GM12878 (cell line): ENCODE measurements around the gene TADA2A.

Source experiments
- CHD1 ChIP-seq: IDR thresholded peaks from 2 replicates; pipeline ENCODE4 v1.6.1; 2012; ENCODE audit warnings: low read depth, low read length, improper control_type of control experiment
- CHD2 ChIP-seq: IDR thresholded peaks from 2 replicates; pipeline ENCODE4 v1.6.1; 2011; ENCODE audit warnings: low read depth, low read length, improper control_type of control experiment, borderline replicate concordance
- HDAC2 ChIP-seq: fragments of 200-600 bp; sonication (generic); IDR thresholded peaks from 2 replicates; pipeline ENCODE4 v1.6.1; 2017
- TF ChIP-seq, protein P1 (sequence below): IDR thresholded peaks from 2 replicates; pipeline ENCODE4 v1.6.1; 2012; ENCODE audit warnings: low read depth, low read length, improper control_type of control experiment

DNA sequence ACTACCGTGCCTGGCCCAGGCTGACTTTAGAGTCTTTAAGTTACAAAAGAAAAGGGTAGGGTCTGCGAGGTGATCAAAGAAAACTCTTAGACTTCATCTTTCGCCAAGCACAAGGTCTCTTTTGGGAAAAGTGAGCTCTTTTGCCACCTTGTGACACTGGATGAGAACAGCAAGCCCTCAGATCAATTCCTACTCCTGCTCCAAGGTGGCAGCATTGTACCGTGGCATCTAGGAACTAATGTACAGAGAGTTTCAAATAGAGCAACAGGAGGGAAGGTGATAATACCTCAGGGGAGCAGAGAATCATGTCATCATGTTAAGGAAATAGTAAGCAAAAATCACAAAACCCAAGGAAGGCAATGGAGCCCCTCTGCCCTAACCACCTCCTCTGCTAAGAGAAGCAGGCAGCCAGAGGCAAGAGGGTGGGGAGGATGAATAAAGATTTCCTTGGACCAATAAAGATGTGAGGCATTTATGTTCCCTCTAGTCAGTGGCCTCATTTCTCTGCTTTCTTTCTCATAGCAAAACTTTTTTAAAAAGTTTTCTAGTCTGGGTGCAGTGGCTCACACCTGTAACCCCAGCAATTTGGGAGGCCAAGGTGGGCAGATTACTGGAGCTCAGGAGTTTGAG is 33.0 kb upstream of the TADA2A start:
- TF ChIP-seq CHD1 (no peak), CHD2 (no peak), HDAC2 (no peak)
- TF ChIP-seq, protein P1, sequence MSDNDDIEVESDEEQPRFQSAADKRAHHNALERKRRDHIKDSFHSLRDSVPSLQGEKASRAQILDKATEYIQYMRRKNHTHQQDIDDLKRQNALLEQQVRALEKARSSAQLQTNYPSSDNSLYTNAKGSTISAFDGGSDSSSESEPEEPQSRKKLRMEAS = no peak
